ENCODE data around the gene DYSF. TPM values are rescaled to one million over a fixed set of nuclear protein-coding genes. Genes with fewer than 3 reads are reported as not detected.

The DYSF gene
- total and polyA plus RNA-seq, 2 donors from 2014 or later = 11.3 to 19.8 TPM

DNA sequence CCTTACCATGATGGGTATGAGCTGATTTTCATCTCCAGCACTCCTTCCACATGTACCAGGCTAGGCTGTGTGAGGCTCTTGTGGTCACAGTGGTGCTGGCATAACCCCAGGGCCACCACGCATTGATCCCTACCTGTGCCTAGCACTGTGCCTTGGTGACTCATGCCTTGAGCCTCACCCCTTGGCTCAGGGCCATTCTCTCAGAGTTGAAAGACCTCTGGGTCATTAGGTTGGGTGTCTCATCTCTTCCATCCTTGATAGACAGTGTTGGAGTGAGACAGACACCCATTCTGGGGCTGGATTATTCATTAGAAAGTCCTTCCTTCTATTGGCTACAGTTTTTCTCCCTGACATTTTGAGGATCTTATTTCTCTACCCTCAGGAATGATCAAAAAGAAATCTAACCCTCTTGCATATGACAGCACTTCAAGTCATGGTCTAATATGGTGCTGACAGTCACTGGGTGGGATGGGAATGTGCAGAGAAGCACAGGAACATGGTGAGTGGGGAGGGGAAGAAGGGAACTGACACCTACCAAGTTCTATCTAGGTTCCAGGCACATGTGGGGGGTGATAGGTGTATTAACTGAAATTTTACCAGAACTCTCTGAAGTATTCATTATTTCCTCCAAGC lies 41.3 kb downstream of the DYSF start:
- Histone ChIP-seq H3K36me3 (ENCODE audit: control insufficient read depth in 2 of 3, insufficient read depth in 3 of 3, low read length in 3 of 3) (no peaks in the 10 kb centered on the region), H3K9me3 (ENCODE audit: control insufficient read depth in 2 of 3, insufficient read depth in 1 of 3, low read length in 3 of 3) (no peaks in the 10 kb centered on the region), H3K4me3 (ENCODE audit: low read length in 3 of 3) (no peak overlapping the region), H3K27ac (ENCODE audit: low read depth in 2 of 2, low read length in 2 of 2) (no peak overlapping the region), H3K27me3 (ENCODE audit: control insufficient read depth, insufficient read depth, low read length) (no peaks in the 10 kb centered on the region), H3K4me1 (ENCODE audit: control insufficient read depth in 2 of 3, insufficient read depth in 2 of 3, low read depth in 1 of 3, low read length in 3 of 3) (no peaks in the 10 kb centered on the region), H3K9ac (ENCODE audit: low read length in 3 of 3) (no peak overlapping the region)
- TF ChIP-seq, protein P1, sequence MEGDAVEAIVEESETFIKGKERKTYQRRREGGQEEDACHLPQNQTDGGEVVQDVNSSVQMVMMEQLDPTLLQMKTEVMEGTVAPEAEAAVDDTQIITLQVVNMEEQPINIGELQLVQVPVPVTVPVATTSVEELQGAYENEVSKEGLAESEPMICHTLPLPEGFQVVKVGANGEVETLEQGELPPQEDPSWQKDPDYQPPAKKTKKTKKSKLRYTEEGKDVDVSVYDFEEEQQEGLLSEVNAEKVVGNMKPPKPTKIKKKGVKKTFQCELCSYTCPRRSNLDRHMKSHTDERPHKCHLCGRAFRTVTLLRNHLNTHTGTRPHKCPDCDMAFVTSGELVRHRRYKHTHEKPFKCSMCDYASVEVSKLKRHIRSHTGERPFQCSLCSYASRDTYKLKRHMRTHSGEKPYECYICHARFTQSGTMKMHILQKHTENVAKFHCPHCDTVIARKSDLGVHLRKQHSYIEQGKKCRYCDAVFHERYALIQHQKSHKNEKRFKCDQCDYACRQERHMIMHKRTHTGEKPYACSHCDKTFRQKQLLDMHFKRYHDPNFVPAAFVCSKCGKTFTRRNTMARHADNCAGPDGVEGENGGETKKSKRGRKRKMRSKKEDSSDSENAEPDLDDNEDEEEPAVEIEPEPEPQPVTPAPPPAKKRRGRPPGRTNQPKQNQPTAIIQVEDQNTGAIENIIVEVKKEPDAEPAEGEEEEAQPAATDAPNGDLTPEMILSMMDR (IDR thresholded peaks at IDR 0.05; ENCODE audit: borderline replicate concordance, extremely low read depth, insufficient read depth) = no peak
- FAIRE-seq = no peak
- DNase-seq = no peak
- intact Hi-C loops (cut with DNase I) = no loop called here

- Histone ChIP-seq H3K4me1 (ENCODE audit: control insufficient read depth in 2 of 3, insufficient read depth in 2 of 3, low read depth in 1 of 3, low read length in 3 of 3) (no peaks in the 10 kb centered on the region), H3K4me3 (ENCODE audit: low read length in 3 of 3) (no peak overlapping the region), H3K27ac (ENCODE audit: low read depth in 2 of 2, low read length in 2 of 2) (no peak overlapping the region), H3K9ac (ENCODE audit: low read length in 3 of 3) (no peak overlapping the region), H3K9me3 (ENCODE audit: control insufficient read depth in 2 of 3, insufficient read depth in 1 of 3, low read length in 3 of 3) (no peaks in the 10 kb centered on the region), H3K27me3 (ENCODE audit: control insufficient read depth, insufficient read depth, low read length) (no peaks in the 10 kb centered on the region), H3K36me3 (ENCODE audit: control insufficient read depth in 2 of 3, insufficient read depth in 3 of 3, low read length in 3 of 3) (no peaks in the 10 kb centered on the region)
- no peak for DNase-seq
- intact Hi-C loops (cut with DNase I) = no loop called here
- TF ChIP-seq, protein P1 (IDR thresholded peaks at IDR 0.05; ENCODE audit: borderline replicate concordance, extremely low read depth, insufficient read depth) = no peak
- no peak for FAIRE-seq
Observed at GRCh38 chr2:71496156-71496770, 42.9 kb downstream of the DYSF start.

DNA sequence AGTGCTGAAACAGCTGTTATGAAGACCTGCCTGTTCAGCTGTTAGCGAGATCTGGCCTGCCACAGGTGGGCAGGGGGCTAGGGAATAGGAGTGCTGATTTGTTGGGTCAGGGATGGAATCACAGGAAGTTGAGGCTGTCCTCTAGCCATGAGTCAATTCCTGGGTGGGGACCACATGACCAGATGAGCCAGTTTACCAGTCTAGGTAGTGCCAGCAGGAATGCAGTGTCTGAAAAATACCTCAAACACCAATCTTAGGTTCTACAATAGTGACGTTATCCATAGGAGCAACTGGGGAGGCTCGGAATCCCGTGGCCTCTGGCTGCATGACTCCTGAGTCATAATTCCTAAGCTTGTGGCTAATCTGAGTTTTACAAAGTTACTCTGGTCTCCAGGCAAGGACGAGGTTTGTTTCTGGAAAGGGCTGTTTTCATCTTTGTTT lies 44.9 kb downstream of the DYSF start:
- Histone ChIP-seq H3K4me3 (ENCODE audit: low read length in 3 of 3) (no peak overlapping the region), H3K4me1 (ENCODE audit: control insufficient read depth in 2 of 3, insufficient read depth in 2 of 3, low read depth in 1 of 3, low read length in 3 of 3) (peaks cover 0 to 2% (median 0%) of the 10 kb centered on the region in 3 donors), H3K9ac (ENCODE audit: low read length in 3 of 3) (no peak overlapping the region), H3K9me3 (ENCODE audit: control insufficient read depth in 2 of 3, insufficient read depth in 1 of 3, low read length in 3 of 3) (no peaks in the 10 kb centered on the region), H3K36me3 (ENCODE audit: control insufficient read depth in 2 of 3, insufficient read depth in 3 of 3, low read length in 3 of 3) (no peaks in the 10 kb centered on the region), H3K27ac (ENCODE audit: low read depth in 2 of 2, low read length in 2 of 2) (no peak overlapping the region), H3K27me3 (ENCODE audit: control insufficient read depth, insufficient read depth, low read length) (no peaks in the 10 kb centered on the region)
- intact Hi-C loops (cut with DNase I) = no loop called here
- TF ChIP-seq, protein P1 (IDR thresholded peaks at IDR 0.05; ENCODE audit: borderline replicate concordance, extremely low read depth, insufficient read depth) = no peak
- DNase-seq = no peak
- no peak for FAIRE-seq

All from kidney (tissue), 14 donors.